Measurements from ENCODE around the gene PKD2L1.

Gene PKD2L1

DNA sequence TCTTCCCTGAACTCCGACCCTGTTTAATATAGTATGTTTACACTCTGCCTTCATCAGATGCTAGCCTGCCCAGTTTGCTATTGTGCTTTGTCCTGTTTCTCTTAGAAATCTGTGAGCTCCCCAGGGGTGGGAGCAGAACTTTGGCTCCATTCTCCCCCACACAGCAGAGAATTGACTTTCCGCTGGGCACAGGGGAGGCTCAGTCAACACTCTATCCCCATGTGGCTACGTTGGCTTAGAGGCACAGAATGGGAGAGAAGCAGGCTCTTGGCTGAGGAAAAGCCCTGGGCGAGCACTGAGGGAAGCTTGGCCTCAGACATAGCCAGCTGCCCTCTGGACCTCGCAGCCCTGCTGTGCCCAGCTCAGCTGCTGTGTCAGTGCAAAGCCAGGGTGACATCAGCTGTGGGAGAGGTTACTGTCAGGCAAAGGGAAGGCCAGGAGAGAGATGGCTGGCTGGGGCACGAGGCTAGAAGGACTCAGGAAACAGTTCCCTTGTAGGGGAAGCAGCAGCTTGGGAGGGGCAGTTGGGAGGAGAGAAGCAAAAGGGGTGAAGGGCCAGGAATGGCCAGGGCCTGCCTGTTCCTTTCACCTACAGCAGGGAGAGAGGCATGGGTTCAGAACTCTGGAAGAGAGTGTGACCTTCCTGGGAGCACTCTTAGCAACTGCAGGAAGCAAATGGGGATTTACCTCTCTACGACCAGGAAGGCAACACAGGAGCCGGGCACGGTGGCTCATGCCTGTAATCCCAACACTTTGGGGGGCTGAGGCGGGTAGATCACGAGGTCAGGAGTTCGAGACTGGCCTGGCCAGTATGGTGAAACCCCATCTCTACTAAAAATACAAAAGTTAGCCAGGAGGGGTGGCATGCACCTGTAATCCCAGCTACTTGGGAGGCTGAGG, 11.2 kb upstream of the PKD2L1 start:
- Histone ChIP-seq H3K36me3 (no peaks in the 10 kb centered on the region), H3K27me3 (peaks cover 9% of the 10 kb centered on the region), H3K4me3 (ENCODE audit: low read depth in 1 of 2, low read length in 1 of 2) (no peak overlapping the region), H3K9me3 (no peaks in the 10 kb centered on the region), H3K4me1 (ENCODE audit: control insufficient read depth in 1 of 2, insufficient read depth in 1 of 2, low read depth in 1 of 2, low read length in 1 of 2) (peaks cover 18 to 20% of the 10 kb centered on the region in 2 experiments), H3K27ac (no peak overlapping the region)
- TF ChIP-seq CTCF (IDR thresholded peaks at IDR 0.05) = no peak

DNA sequence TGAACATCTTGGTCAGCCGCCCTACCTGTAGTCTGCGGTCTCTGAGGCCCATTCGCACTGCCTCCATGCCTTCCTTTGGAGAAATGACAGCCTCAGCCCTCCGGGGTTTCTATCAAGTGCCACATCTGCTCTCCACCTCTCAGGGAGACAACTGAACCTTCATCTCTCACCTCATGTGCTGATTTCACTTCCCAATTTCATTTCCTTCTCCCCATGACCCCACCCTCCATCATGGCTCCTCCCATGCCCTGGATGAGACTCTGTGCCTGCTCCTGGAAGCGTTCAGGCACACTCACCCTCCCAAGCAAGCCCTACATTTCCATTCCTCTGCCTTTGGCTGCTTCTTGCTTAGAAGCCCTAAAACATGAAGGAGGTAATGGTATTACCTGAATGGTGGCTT, 9.2 kb upstream of the PKD2L1 start:
- no peak overlapping the region for H3K4me3 ChIP-seq (ENCODE audit: low read depth in 1 of 2, low read length in 1 of 2)
- peak overlapping the region; percentile 72 for H3K27ac ChIP-seq
- no peaks in the 10 kb centered on the region for H3K27me3 ChIP-seq
- TF ChIP-seq CTCF (IDR thresholded peaks at IDR 0.05) = no peak
- H3K4me1 ChIP-seq (ENCODE audit: control insufficient read depth in 1 of 2, insufficient read depth in 1 of 2, low read depth in 1 of 2, low read length in 1 of 2) = peaks cover 28 to 29% of the 10 kb centered on the region in 2 experiments
- no peaks in the 10 kb centered on the region for H3K9me3 ChIP-seq
- H3K36me3 ChIP-seq = no peaks in the 10 kb centered on the region

- H3K36me3 ChIP-seq = no peaks in the 10 kb centered on the region
- H3K4me1 ChIP-seq (ENCODE audit: control insufficient read depth in 1 of 2, insufficient read depth in 1 of 2, low read depth in 1 of 2, low read length in 1 of 2) = peaks cover 35 to 36% of the 10 kb centered on the region in 2 experiments
- TF ChIP-seq CTCF (IDR thresholded peaks at IDR 0.05) = peak; percentile 91
- H3K27me3 ChIP-seq = no peaks in the 10 kb centered on the region
- H3K9me3 ChIP-seq = no peaks in the 10 kb centered on the region
- H3K4me3 ChIP-seq (ENCODE audit: low read depth in 1 of 2, low read length in 1 of 2) = no peak overlapping the region
- peak overlapping the region; percentile 72 for H3K27ac ChIP-seq
Observed at GRCh38 chr10:100338434-100339036, 8.5 kb upstream of the PKD2L1 start.

DNA sequence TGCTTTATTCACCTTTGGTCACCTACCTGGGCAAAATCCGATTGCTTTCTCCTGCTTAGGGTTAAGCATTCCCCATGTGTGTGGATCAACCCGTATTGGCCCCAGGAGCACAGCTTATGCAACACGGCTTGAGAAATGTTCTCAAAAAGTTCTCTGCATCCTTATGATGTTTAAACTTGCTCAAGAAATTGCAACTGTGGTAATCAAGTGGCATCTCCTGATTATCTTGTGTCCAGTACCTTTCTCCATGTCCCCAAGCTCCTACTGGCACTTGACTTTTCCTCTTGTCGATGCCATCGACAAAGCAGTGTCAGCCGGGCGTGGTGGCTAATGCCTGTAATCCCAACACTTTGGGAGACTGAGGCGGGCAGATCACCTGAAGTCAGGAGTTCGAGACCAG, 4.7 kb upstream of the PKD2L1 start:
- H3K4me3 ChIP-seq (ENCODE audit: low read depth in 1 of 2, low read length in 1 of 2) = no peak overlapping the region
- H3K4me1 ChIP-seq (ENCODE audit: control insufficient read depth in 1 of 2, insufficient read depth in 1 of 2, low read depth in 1 of 2, low read length in 1 of 2) = peaks cover 41 to 42% of the 10 kb centered on the region in 2 experiments
- no peaks in the 10 kb centered on the region for H3K27me3 ChIP-seq

More for the DNA sequence above, 4.7 kb upstream of the PKD2L1 start:
- Histone ChIP-seq H3K36me3 (no peaks in the 10 kb centered on the region), H3K27ac (peak overlapping the region; percentile 44), H3K9me3 (no peaks in the 10 kb centered on the region)
- no peak for TF ChIP-seq CTCF (IDR thresholded peaks at IDR 0.05)

Data from neutrophil (primary cell).